AG04450 (cell line): ENCODE measurements around the gene BSPRY. TPM values are rescaled to one million over a fixed set of nuclear protein-coding genes. Genes with fewer than 3 reads are reported as not detected.

Experiments used
- CTCF ChIA-PET: fragments of 300-600, 350-600 bp; formaldehyde crosslinking; extraction: SDS; loops from one replicate; lab custom pipeline; 2022; ENCODE audit warnings: antibody characterized with exemption, inconsistent platforms; lab: Charles Lee
- POLR2A ChIA-PET: fragments of 350-600 bp; formaldehyde crosslinking; extraction: SDS; loops from one replicate; lab custom pipeline; 2021; ENCODE audit warnings: antibody characterized with exemption, inconsistent platforms; lab: Yijun Ruan, JAX
- DNase-seq: peaks from one replicate; pipeline ENCODE4 v3.0.0-alpha.2; 2011; ENCODE audit warnings: low read depth, low spot score
- H3K27ac ChIP-seq: one replicate; pipeline ENCODE4 v1.5.1; 2012; ENCODE audit warnings: low read depth, low read length, control low read depth
- H3K27me3 ChIP-seq: one replicate; pipeline ENCODE4 v1.6.0; 2012; ENCODE audit warnings: low read length; ENCODE audit not compliant: control insufficient read depth, insufficient read depth
- H3K4me3 ChIP-seq: 2 replicates; pipeline ENCODE4 v1.5.1; 2011; ENCODE audit warnings: mild to moderate bottlenecking, low read depth, low read length, control low read depth
- H3K9me3 ChIP-seq: 2 replicates; pipeline ENCODE4 v1.5.1; 2012; ENCODE audit warnings: low read length; ENCODE audit not compliant: control insufficient read depth, insufficient read depth
- CTCF ChIP-seq: IDR thresholded peaks from 2 replicates; pipeline ENCODE4 v1.5.1; 2011; ENCODE audit warnings: low read depth, low read length, control low read depth, inconsistent platforms
- polyA plus RNA-seq: library from polyadenylated mRNA; depleted of rRNA; stranded (reverse); fragments of >200 nt; gene quantifications from 2 replicates; pipeline ENCODE4 v1.2.3, GENCODE V29; 2011

BSPRY gene
- polyA plus RNA-seq, 1 experiment: not detected

- CTCF ChIA-PET: interaction anchor here (0.7 kb wide), 1 partner anchor 102 kb away, joined by 3 read pairs; no protein-coding TSS in a partner anchor
Measured at GRCh38 chr9:113368348-113368981, 19.1 kb downstream of the BSPRY start.

GRCh38 chr9:113368982-113369854 lies 19.9 kb downstream of the BSPRY start:
- ChIA-PET POLR2A (no interaction called here), CTCF (interaction anchor here (0.7 kb wide), 1 partner anchor 101 kb away, joined by 3 read pairs; no protein-coding TSS in a partner anchor)
- Histone ChIP-seq H3K4me3 (no peak overlapping the region), H3K27ac (no peak overlapping the region), H3K9me3 (no peaks in the 10 kb centered on the region; the same call in 1 of the 2 replicates), H3K27me3 (peaks cover 5% of the 10 kb centered on the region)
- TF ChIP-seq CTCF: no peak
- no peak for DNase-seq

More at GRCh38 chr9:113368348-113368981, 19.1 kb downstream of the BSPRY start:
- no peak for TF ChIP-seq CTCF
- DNase-seq: no peak
- H3K9me3 ChIP-seq: no peaks in the 10 kb centered on the region
- no peak overlapping the region for H3K4me3 ChIP-seq
- POLR2A ChIA-PET: no interaction called here
- H3K27ac ChIP-seq: no peak overlapping the region
- peaks cover 5% of the 10 kb centered on the region for H3K27me3 ChIP-seq

- DNase-seq: no peak
- Histone ChIP-seq H3K9me3 (no peaks in the 10 kb centered on the region; the same call in 1 of the 2 replicates), H3K27ac (no peak overlapping the region), H3K4me3 (no peak overlapping the region), H3K27me3 (peaks cover 5% of the 10 kb centered on the region)
- CTCF ChIA-PET: no interaction called here
- POLR2A ChIA-PET: interaction anchor here (0.6 kb wide), 1 partner anchor 11 kb away, joined by 3 read pairs; no protein-coding TSS in a partner anchor
- TF ChIP-seq CTCF: no peak
Measured at GRCh38 chr9:113369855-113370140, 20.5 kb downstream of the BSPRY start.

GRCh38 chr9:113370806-113371325 lies 21.5 kb downstream of the BSPRY start:
- Histone ChIP-seq H3K9me3 (no peaks in the 10 kb centered on the region; the same call in 1 of the 2 replicates), H3K27me3 (peaks cover 5% of the 10 kb centered on the region), H3K4me3 (no peak overlapping the region), H3K27ac (no peak overlapping the region)
- POLR2A ChIA-PET: no interaction called here
- no peak for TF ChIP-seq CTCF
- DNase-seq: no peak
- CTCF ChIA-PET: no interaction called here
